Measurements from ENCODE around the gene OR2A1. TPM values are rescaled to one million over a fixed set of nuclear protein-coding genes. Genes with fewer than 3 reads are reported as not detected.
"Not testable (repeated sequence)": the region's sequence is repeated elsewhere in the genome, so short reads cannot be mapped to it uniquely, and the experiment has no call there.

OR2A1 gene
- total RNA-seq, 1 experiment from 2014 or later: not detected

GRCh38 chr7:144287171-144287784, 24.9 kb upstream of the OR2A1 start:
- H3K9me2 ChIP-seq (replicated peaks; ENCODE audit: insufficient read depth, low read length); H3K4me1 ChIP-seq (ENCODE audit: low read length); H3K36me3 ChIP-seq (ENCODE audit: insufficient read depth, low read length); H3K9ac ChIP-seq (ENCODE audit: low read length); H4K20me1 ChIP-seq (ENCODE audit: insufficient read depth, low read depth, low read length); H3K4me2 ChIP-seq (ENCODE audit: low read depth, low read length, poor library complexity, severe bottlenecking); H3K79me2 ChIP-seq (ENCODE audit: low read length); H2AFZ ChIP-seq (ENCODE audit: low read length); DNase-seq; H3K27ac ChIP-seq (ENCODE audit: low read length); H3K27me3 ChIP-seq (ENCODE audit: low read length); H3K9me3 ChIP-seq (ENCODE audit: low read length); H3K4me3 ChIP-seq (ENCODE audit: low read length): not testable (repeated sequence)

GRCh38 chr7:144291607-144292006, 20.6 kb upstream of the OR2A1 start:
- H3K27me3 ChIP-seq (ENCODE audit: low read length); H3K4me3 ChIP-seq (ENCODE audit: low read length); H3K36me3 ChIP-seq (ENCODE audit: insufficient read depth, low read length); H3K9me2 ChIP-seq (replicated peaks; ENCODE audit: insufficient read depth, low read length); H3K79me2 ChIP-seq (ENCODE audit: low read length); H2AFZ ChIP-seq (ENCODE audit: low read length); H3K4me2 ChIP-seq (ENCODE audit: low read depth, low read length, poor library complexity, severe bottlenecking); H3K9ac ChIP-seq (ENCODE audit: low read length); H3K27ac ChIP-seq (ENCODE audit: low read length); H3K4me1 ChIP-seq (ENCODE audit: low read length); H4K20me1 ChIP-seq (ENCODE audit: insufficient read depth, low read depth, low read length); H3K9me3 ChIP-seq (ENCODE audit: low read length): not testable (repeated sequence)
- peak; percentile 33 for DNase-seq

GRCh38 chr7:144292384-144293161, 19.6 kb upstream of the OR2A1 start:
- not testable (repeated sequence) for H3K79me2 ChIP-seq (ENCODE audit: low read length); H3K27me3 ChIP-seq (ENCODE audit: low read length); H3K4me3 ChIP-seq (ENCODE audit: low read length); H3K4me1 ChIP-seq (ENCODE audit: low read length); DNase-seq; H3K9ac ChIP-seq (ENCODE audit: low read length); H3K36me3 ChIP-seq (ENCODE audit: insufficient read depth, low read length); H3K27ac ChIP-seq (ENCODE audit: low read length); H3K4me2 ChIP-seq (ENCODE audit: low read depth, low read length, poor library complexity, severe bottlenecking); H2AFZ ChIP-seq (ENCODE audit: low read length); H3K9me2 ChIP-seq (replicated peaks; ENCODE audit: insufficient read depth, low read length); H3K9me3 ChIP-seq (ENCODE audit: low read length); H4K20me1 ChIP-seq (ENCODE audit: insufficient read depth, low read depth, low read length)

- H3K27ac ChIP-seq (ENCODE audit: low read length); H3K9me2 ChIP-seq (replicated peaks; ENCODE audit: insufficient read depth, low read length); H3K4me3 ChIP-seq (ENCODE audit: low read length); DNase-seq; H4K20me1 ChIP-seq (ENCODE audit: insufficient read depth, low read depth, low read length); H3K79me2 ChIP-seq (ENCODE audit: low read length); H3K27me3 ChIP-seq (ENCODE audit: low read length); H2AFZ ChIP-seq (ENCODE audit: low read length); H3K4me1 ChIP-seq (ENCODE audit: low read length); H3K9ac ChIP-seq (ENCODE audit: low read length); H3K4me2 ChIP-seq (ENCODE audit: low read depth, low read length, poor library complexity, severe bottlenecking); H3K36me3 ChIP-seq (ENCODE audit: insufficient read depth, low read length); H3K9me3 ChIP-seq (ENCODE audit: low read length): not testable (repeated sequence)
These were observed 18.3 kb upstream of the OR2A1 start for GRCh38 chr7:144293794-144294499.

GRCh38 chr7:144302578-144303303, 9.5 kb upstream of the OR2A1 start:
- not testable (repeated sequence) for H3K27ac ChIP-seq (ENCODE audit: low read length); H3K79me2 ChIP-seq (ENCODE audit: low read length); H3K4me2 ChIP-seq (ENCODE audit: low read depth, low read length, poor library complexity, severe bottlenecking); H3K4me1 ChIP-seq (ENCODE audit: low read length); H3K9ac ChIP-seq (ENCODE audit: low read length); H3K4me3 ChIP-seq (ENCODE audit: low read length); H3K9me2 ChIP-seq (replicated peaks; ENCODE audit: insufficient read depth, low read length); H3K36me3 ChIP-seq (ENCODE audit: insufficient read depth, low read length); H2AFZ ChIP-seq (ENCODE audit: low read length); H3K27me3 ChIP-seq (ENCODE audit: low read length); H4K20me1 ChIP-seq (ENCODE audit: insufficient read depth, low read depth, low read length); H3K9me3 ChIP-seq (ENCODE audit: low read length)
- peak; percentile 19 for DNase-seq

GRCh38 chr7:144303607-144304006, 8.6 kb upstream of the OR2A1 start:
- H3K4me3 ChIP-seq (ENCODE audit: low read length); H3K4me1 ChIP-seq (ENCODE audit: low read length); H3K27me3 ChIP-seq (ENCODE audit: low read length); H3K4me2 ChIP-seq (ENCODE audit: low read depth, low read length, poor library complexity, severe bottlenecking); H3K79me2 ChIP-seq (ENCODE audit: low read length); H3K9me2 ChIP-seq (replicated peaks; ENCODE audit: insufficient read depth, low read length); H3K27ac ChIP-seq (ENCODE audit: low read length); H3K36me3 ChIP-seq (ENCODE audit: insufficient read depth, low read length); H4K20me1 ChIP-seq (ENCODE audit: insufficient read depth, low read depth, low read length); DNase-seq; H2AFZ ChIP-seq (ENCODE audit: low read length); H3K9me3 ChIP-seq (ENCODE audit: low read length); H3K9ac ChIP-seq (ENCODE audit: low read length): not testable (repeated sequence)

- H3K4me3 ChIP-seq (ENCODE audit: low read length); H3K27ac ChIP-seq (ENCODE audit: low read length); H3K9me3 ChIP-seq (ENCODE audit: low read length); H3K79me2 ChIP-seq (ENCODE audit: low read length); H3K4me2 ChIP-seq (ENCODE audit: low read depth, low read length, poor library complexity, severe bottlenecking); H2AFZ ChIP-seq (ENCODE audit: low read length); DNase-seq; H3K4me1 ChIP-seq (ENCODE audit: low read length); H3K9me2 ChIP-seq (replicated peaks; ENCODE audit: insufficient read depth, low read length); H3K9ac ChIP-seq (ENCODE audit: low read length); H3K36me3 ChIP-seq (ENCODE audit: insufficient read depth, low read length); H3K27me3 ChIP-seq (ENCODE audit: low read length); H4K20me1 ChIP-seq (ENCODE audit: insufficient read depth, low read depth, low read length): not testable (repeated sequence)
These were observed 7.1 kb upstream of the OR2A1 start for GRCh38 chr7:144305156-144305555.

- DNase-seq; H3K4me3 ChIP-seq (ENCODE audit: low read length); H3K9ac ChIP-seq (ENCODE audit: low read length); H3K27ac ChIP-seq (ENCODE audit: low read length); H2AFZ ChIP-seq (ENCODE audit: low read length); H4K20me1 ChIP-seq (ENCODE audit: insufficient read depth, low read depth, low read length); H3K27me3 ChIP-seq (ENCODE audit: low read length); H3K36me3 ChIP-seq (ENCODE audit: insufficient read depth, low read length); H3K79me2 ChIP-seq (ENCODE audit: low read length); H3K9me2 ChIP-seq (replicated peaks; ENCODE audit: insufficient read depth, low read length); H3K4me2 ChIP-seq (ENCODE audit: low read depth, low read length, poor library complexity, severe bottlenecking); H3K9me3 ChIP-seq (ENCODE audit: low read length); H3K4me1 ChIP-seq (ENCODE audit: low read length): not testable (repeated sequence)
These were observed 2.5 kb upstream of the OR2A1 start for GRCh38 chr7:144309702-144310101.

All from Karpas-422 (cell line).